GM21786 (cell line): ENCODE data around the gene AK1.
"Not testable (repeated sequence)": the region's sequence is repeated elsewhere in the genome, so short reads cannot be mapped to it uniquely, and the experiment has no call there.

Experiments
- ATAC-seq: cut with Tn5 transposase; IDR thresholded peaks from one replicate; pipeline ENCODE4 v1.9.1; 2021; ENCODE audit not compliant: unreplicated experiment

The AK1 gene

DNA sequence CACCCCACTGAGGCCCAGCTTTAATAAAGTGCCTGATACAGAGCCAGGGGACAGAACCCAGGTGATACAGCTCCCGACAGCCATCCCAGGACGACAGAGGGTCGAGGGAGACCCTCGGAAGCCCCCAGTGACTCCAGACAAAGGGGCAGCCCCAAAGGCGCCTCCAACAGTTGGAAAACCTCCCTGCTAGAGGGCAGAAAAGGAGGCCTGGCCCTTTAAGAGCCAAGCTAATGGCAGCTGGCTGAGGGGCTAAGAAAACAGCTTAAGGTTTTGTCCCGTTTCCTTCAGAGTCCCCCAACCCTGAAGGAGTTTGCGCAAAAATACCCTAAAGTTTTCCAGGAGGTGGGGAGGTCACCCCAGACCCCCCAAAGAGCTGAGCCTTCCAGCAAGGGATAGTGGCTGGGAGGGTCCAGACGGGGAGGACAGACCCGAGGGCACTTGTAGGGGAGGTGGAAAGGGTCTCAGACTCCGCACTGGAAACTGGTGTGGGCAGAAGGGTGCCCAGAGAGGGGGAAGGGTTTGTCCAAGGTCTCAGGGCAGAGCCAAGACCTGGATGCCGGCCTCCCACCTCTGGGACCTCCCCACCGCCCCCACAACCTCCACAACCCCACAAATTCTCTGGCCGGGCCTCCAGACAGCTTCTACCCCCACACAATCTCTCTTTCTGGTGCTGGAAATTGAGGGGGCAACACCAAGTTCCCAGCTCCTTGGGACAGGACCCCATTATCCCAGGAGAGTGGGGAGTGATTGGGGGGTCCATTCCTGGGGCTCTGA lies 8.2 kb upstream of the AK1 start:
- no peak for ATAC-seq

DNA sequence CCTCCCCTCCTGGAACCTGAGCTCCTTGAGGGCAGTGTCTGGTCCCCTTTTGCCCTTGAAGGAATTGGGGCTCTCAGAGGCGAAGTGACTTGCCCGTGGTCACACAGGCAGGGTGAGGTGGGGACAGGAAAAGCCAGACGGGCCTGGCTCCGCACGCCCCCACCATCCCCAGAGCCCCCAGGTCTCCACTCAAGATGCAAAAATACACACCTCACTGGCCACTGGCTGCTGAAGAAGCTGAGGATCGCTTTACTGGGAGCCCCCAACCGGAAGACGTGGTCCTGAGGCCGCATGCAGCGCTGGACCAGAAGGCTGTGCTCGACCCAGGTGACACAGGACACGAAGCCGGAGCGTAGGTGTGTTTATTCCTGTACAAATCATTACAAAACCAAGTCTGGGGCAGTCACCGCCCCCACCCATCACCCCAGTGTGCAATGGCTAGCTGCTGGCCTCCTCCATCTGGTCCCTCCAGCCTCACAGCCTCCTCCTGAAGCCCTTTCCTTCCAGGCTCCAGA lies 7.6 kb upstream of the AK1 start:
- ATAC-seq = no peak

DNA sequence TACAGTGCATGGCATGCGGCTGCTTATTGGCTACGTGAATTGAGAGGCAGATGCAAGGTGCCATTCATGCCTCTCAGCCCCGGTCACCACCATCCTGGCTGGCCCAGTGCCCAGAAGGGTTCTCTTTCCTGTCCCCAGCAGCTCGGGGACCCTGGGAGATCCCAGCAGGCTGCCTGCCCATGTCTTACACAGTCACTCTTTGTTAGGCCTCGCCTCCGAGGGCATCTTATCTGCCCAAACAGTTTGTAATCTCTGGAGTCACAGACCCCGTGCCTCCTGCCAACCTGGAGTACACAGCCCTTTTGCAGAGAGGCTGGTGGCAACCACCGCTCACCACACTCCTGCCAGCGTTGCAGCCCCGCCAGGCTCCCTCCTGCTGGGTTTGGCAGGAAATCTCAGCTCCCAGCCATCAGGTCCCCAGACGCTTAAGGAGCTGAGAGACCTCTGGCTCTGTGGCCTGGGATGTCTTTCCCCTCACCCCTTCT lies 7.0 kb upstream of the AK1 start:
- no peak for ATAC-seq

DNA sequence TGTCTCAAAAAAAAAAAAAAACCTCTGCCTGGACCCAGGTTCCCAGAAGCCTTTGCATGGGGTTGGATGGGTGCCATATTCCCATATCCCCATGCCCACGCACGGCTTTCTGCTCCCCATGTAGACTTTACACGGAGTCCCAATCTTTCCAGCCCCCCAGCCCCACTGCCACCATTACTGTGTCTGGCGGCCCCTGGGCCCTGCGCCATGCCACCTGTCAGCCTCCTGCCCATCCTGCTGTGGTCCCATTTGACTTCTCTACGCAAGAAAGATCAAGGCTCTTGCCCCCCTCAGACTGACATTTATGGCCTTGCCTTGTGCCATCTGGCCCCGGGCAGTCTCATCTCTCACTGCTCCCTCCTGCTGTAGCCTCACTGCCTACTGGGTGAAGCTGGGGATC lies 6.5 kb upstream of the AK1 start:
- ATAC-seq = no peak

DNA sequence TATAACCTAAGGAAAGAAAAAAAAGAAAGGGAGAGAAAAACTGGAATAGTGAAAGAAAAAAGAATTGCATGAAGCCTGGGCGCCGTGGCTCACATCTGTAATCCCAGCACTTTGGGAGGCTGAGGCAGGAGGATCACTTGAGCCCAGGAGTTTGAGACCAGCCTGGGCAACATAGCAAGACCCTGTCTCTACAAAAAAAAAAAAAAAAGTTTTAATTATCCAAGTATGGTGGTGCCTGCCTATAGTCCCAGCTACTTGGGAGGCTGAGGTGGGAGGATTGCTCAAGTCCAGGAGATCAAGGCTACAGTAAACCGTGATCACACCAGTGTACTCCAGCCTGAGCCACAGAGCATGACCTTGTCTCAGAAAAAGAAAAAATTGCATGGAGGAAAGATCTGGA lies 4.2 kb upstream of the AK1 start:
- not testable (repeated sequence) for ATAC-seq

DNA sequence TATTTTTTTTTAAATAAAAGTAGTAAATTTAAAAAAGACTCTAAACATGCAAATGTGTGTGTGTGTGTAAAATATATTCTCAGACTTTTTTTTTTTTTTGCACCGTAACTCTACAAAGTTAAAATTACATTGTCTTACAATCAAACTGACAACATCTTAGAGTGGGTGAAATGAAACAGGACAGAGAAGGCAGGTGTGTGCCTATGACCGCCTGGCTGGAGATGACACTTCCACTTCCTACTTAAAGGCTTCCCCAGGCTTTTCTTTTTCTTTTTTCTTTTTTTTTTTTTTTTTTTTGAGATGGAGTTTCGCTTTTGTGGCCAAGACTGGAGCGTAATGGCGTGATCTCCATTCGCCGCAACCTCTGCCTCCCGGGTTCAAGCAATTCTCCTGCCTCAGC lies 2.7 kb upstream of the AK1 start:
- no peak for ATAC-seq

DNA sequence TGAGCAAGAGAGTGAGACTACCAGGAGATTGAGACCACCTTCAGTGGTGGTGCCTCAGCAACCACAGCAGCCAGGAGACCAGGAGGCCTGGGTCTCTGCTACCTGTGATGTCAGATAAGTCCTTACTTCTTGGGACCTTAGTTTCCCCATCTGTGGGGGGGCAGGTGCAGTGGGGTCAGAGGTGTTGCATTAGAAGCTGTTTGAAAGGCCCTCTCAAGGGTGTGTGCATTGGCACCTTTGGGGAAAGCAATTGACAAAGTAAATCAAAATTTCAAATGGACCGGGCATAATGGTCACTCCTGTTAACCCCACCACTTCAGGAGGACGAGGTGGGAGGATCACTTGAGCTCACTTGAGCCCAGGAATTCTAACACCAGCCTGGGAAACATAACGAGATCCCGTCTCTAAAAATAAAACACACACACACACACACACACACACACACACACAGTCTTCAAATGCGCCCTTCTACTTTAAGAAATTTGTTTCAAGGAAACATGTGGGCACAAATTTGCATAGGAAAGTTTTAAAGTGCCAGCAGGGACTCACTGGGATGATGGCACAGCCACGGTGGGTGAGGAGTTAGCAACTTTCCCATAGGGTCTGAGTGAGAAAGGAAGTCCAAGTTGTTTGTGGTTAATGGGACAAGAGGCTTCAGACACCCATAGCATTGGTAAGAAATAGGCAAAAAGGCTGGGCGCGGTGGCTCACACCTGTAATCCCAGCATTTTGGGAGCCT lies 1.3 kb upstream of the AK1 start:
- ATAC-seq = no peak

DNA sequence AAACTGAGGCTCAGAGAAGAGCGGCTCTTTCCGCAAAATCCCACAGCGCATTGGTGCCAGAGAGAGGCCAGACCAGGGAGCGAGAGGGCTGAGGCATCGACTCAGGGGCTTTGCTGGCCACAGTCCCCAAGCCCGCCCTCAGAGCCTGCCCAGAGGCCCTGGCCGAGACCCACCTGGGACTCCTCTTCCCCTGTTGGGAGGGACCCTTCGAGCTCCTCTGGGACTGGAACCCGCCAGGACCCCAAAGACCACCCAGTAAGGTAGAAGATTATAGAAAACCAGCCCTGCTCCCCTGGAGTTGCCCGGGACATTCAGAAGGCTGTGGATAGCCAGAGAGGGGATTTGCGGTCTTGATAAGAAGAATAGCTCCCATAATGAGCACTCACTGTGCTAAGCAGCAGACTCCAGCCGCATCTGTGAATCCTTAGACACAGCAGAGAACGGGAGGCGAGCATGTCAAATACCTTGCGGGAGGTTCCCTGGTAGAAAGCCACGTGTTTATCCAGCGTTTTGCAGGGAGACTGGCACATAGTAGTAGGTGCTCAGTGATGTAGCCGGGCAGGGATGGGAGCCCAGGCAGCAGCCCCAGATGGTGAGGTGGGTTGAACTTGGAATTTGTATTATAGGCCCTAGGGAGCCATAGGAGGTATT lies 651 bp upstream of the AK1 start:
- no peak for ATAC-seq

DNA sequence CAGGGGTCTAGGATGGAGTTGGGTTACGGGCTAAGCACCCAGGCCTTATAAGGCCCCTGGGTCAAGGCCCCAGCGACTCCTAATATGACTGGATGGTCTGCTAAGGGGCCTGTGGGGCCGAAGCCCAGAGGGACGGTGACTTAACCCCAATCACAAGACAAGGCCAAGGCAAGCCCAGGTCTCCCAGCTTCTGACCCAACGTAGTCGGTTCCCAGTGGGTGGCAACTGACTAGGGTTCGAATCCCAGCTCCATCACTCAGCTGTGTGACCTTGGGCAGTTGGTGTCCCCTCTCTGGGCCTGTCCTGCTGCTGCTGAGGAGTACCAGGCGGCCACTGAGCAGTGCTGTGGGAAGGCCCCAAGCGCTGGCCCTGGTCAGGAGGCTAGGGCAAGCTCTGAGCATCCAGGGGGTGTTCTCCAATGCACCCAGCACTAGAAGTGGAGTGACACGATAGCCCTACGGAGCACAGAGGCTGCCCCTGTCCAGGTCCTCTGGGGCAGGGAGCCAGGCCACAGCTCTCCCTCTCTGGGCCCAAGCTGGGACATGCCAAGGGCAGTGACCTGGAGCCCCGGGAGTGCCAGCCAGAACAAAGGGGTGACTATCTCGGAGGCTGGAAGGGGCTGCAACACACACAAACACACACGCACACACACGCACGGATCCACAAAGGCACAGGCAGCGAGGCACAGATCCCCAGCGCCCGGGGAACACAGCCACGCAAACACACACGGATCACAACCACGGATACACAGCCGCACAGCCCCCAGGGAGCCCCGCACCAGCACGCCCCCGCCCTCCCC lies 512 bp downstream of the AK1 start:
- ATAC-seq = no peak

DNA sequence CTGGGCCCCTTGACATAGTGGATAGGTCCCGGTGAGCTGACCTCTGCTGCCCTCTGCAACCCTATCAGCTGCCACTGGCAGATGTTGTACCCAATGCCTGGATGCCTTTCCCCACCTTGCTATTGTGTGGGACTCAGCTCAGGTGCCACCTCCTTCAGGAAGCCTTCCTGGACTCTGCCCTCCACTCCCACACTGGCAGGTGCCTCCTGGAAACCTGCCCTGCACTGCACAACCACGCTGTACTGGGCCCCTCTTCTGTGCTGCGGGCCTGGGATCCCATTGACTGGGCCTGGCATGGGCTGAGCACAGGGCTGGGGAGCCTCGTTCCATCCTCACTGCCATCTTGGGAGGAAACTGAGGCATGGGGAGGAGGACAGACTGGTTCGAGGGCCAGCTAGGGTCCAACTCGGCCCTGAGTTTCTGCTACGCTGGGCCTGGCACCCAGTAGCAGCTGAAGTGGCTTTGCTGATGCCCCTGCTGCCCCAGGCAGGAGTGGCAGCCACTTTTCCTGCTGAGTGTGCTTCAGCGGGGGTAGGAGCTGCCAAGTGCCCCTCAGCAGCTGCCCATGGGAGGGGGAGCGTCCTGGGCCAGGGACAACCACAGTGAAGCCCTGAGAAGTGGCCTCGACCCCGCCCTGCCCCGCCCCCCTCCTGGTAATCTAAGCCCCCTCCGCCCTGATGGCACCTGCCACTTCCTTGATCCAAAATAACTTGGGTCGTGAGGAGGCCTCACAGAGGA lies 1.3 kb downstream of the AK1 start:
- ATAC-seq = no peak

DNA sequence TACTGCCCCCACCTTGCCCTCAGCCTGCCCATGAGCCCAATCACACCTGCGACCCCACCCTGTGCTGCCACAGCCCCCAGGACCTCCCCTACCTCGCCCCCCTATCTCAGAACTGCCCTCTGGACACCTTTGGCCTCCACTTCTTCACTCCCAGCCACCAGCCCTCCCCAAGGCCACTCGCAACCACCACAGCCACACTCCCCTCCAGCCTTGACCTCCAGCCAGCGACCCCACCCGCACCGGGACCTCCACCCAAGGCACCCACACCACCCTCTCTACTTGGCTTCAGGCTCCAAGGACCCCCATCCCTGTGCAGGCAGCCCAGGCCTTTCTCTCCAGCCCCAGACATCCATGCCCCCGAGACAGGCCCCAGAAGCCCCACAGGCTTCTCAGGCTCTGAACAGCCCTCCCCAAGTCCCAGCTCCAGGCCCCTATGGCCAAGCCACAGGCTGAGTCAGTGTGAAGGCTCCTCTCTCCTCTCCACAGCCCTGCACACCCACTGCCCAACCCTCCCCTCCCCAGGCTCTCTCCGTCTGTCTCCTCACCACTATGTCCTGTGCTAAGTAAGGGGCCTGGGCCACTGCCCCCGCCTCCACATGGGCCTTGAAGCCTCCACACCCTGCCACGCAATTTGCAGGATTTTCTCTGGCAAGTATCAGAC lies 2.0 kb downstream of the AK1 start:
- no peak for ATAC-seq

DNA sequence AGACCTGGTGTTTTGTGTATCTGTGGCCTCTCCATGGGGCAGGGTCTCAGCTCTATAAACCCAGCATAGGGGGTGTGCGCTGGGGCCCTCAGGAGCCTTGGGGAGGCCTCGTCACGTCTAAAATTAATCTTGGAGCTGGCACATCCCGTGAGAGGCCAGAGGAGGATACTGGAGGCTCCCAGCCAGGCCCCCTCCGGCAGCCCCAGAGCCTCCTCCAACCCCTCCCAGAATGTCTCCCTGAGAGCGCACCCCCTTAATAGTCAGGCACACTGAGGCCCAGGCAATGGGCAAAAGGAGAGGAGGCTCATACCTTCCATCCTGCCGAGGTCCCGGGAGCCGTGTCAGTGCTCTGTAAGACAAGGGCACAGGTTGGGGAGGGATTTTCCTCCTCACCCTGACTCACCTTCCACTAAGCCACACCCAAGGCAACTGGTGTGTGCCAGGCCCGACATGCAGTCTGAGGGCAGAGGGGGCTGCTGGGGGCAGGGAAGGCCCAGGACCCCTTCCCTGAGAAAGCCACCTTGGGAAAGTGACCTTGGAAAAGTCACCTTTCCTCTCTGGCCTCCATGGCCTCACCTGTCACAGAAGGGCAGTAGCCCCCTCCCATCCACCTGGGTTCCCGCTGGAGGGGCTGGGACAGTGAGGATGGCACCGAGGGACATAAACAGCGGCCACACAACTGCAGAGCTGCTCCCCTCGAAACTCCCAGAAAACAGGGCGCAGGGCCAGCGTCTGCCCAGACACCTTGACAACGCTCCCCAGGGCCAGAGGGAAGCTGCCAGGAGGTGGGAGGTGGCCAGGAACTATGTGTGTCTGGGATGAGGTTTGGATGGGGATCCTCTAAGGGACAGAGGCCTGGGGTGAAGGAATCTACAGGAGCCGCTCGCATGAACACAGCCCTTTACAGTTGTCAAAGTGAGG lies 2.9 kb downstream of the AK1 start:
- ATAC-seq = no peak

DNA sequence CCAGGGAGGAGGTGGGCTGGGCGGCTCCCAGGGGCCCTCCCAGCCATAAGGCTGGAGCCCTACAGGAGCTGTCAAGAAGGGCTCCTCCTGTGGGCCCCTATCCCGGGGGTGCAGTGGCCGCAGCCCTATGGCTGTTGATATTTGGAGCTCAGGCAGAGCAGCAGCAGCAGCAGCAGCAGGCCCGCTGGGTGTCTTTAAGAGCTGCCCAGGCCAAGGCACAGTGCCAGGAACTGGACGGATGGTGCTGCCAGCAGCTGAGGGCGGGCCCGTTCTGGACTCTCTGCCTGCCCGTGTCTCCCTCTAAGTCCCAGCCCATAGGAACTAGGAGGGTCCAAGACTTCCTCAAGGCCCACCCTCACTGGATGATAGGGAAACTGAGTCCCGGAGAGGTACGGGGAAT lies 3.6 kb downstream of the AK1 start:
- ATAC-seq = no peak

DNA sequence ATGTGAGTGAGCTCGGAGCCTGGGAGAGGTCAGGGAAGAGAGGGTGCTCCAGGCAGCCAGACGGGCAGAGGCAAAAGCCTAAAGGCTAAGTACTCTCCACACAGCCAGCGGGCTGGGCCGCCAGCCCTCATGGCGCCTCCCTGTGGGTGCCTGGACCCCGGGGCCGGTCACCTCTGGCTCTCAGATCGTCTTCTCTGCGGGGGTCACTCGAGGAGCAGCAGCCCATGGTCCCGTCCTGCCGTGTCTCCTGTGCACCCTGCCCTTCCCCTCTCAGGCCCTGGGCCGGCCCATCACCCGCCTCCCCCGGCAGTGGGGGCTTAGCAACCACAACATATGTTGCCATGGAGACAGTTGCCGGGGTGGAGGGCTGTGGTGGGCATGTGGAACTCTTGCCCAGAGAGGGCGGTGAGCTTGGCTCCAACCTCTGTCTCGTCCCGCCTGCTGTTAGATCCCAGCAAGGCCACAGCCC lies 4.2 kb downstream of the AK1 start:
- no peak for ATAC-seq

DNA sequence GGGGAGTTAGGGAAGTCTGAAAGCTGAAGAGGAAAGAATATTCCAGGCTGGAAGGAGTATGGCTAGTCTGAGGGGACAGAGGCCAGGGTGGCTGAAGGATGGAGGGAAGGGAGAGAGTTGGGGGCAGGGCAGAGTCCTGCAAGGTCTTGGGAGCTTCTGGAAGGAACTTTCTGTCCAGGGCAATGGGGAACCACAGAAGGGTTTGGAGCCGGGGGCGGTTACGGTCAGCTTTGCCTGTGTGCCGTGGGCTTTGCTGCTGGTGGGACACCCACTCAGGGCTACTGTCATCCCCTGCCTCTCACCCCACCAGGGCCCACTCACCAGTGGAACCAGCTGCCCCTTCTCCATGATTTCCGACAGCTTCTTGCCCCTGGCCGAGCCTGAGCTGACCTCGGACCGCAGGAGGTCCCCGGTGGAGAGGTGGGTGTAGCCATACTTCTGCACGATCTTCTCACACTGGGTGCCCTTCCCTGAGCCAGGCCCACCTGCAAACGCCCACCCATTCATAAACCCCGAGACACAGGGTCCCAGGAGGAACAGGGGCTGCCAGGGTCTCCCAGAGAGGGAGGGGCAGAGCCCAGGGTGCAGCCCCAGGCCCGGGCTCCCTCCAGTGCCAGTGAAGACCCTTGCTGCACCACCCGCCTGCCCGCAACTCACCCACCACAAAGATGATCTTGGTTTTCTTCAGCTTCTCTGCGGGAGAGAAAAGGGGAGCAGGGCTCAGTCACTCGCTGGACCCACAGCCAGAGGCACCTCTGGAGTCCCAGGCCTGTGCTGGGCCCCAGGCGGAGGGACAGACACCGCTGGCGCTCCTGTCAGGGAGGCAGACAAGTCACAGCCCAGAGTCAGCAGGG lies 4.9 kb downstream of the AK1 start:
- ATAC-seq = no peak

DNA sequence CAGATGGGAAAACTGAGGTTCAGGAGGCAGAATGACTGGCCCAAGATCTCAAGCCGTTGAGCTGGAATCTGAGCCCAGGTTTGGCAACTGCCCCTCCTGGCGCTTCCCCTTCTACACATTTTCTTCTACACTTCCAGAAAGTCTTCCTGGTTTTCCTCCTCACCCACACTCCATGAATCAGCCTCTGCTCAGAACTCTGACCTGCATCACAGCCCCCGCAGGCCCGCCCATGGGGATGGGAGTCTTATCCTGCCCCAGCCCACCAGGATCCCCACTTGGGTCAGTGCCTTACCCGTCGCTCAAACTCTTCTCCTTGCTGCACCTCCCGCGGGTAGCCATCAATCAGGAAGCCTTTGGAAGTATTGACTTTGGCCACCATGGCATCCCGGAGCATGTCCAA lies 5.9 kb downstream of the AK1 start:
- ATAC-seq = no peak

DNA sequence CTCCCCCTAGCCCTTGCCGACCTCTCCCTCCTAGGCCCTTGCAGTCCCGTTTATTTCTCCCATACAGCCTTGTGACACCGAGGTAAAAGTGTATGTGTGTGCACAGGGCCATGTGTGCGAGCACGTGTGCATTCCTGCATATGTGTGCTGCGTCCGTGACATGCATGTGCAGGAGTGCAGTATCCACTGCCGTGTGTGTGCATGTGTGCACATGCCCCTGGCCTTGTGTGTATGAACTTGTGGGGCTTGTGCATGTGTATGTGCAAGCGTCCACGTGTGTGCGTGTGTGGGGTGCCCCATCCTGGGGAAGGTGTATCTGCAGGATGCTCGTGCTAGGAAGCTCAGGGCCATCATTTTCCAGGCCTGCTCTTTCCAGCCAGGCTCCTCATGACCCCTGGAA lies 6.6 kb downstream of the AK1 start:
- ATAC-seq = no peak

DNA sequence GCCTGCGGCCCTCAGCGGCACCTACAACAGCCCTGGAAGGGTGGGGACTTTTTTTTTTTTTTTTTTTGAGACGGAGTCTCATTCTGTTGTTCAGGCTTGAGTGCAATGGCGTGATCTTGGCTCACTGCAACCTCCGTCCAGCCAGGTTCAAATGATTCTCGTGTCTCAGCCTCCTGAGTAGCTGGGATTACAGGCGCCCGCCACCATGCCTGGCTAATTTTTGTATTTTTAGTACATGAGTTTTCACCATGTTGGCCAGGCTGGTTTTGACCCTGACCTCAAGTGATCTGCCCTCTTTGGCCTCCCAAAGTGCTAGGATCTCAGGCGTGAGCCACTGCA lies 7.4 kb downstream of the AK1 start:
- ATAC-seq = not testable (repeated sequence)
